CD14-positive monocyte (primary cell): ENCODE results near the gene TERT. TPM values are rescaled to one million over a fixed set of nuclear protein-coding genes. Genes with fewer than 3 reads are reported as not detected.

Experiments
- DNase-seq, 3 donors: peaks; one replicate each; pipeline ENCODE4 v3.0.0-alpha.2; 2011 to 2022
- H2AFZ ChIP-seq: 2 replicates; pipeline ENCODE4 v1.6.0; 2012; ENCODE audit warnings: mild to moderate bottlenecking, low read depth, low read length, inconsistent platforms; ENCODE audit not compliant: insufficient read depth, poor library complexity, severe bottlenecking
- H3K27ac ChIP-seq, 2 donors: 1 replicate in 1 of 2; 2 replicates in 1 of 2; pipeline ENCODE4 v1.5.1; 2012 to 2013; ENCODE audit warnings: low read length in 2 of 2, control low read depth in 1 of 2, inconsistent platforms in 1 of 2, low read depth in 1 of 2, mild to moderate bottlenecking in 1 of 2
- H3K27me3 ChIP-seq, 2 donors: one replicate each; pipeline versions ENCODE4 v1.6.0 to v1.6.1; 2011 to 2013; ENCODE audit warnings: low read length in 2 of 2; ENCODE audit not compliant: control insufficient read depth in 2 of 2, insufficient read depth in 2 of 2
- H3K36me3 ChIP-seq, 2 donors: replicated peaks in 1 of 2; 1 replicate in 1 of 2; 2 replicates in 1 of 2; pipeline versions ENCODE4 v1.5.1 to v1.6.1; 2012 to 2013; ENCODE audit warnings: low read length in 2 of 2, control low read depth in 1 of 2, inconsistent platforms in 1 of 2, mild to moderate bottlenecking in 1 of 2; ENCODE audit not compliant: insufficient read depth in 2 of 2, control insufficient read depth in 1 of 2
- H3K4me1 ChIP-seq, 2 donors: 1 replicate in 1 of 2; 2 replicates in 1 of 2; pipeline versions ENCODE4 v1.5.1 to v1.6.1; 2012 to 2013; ENCODE audit warnings: low read length in 2 of 2, control low read depth in 1 of 2, inconsistent platforms in 1 of 2, mild to moderate bottlenecking in 1 of 2, moderate library complexity in 1 of 2; ENCODE audit not compliant: insufficient read depth in 2 of 2, control insufficient read depth in 1 of 2
- H3K4me2 ChIP-seq: replicated peaks from 2 replicates; pipeline ENCODE3; 2012; ENCODE audit warnings: low read length, moderate library complexity, mild to moderate bottlenecking; ENCODE audit not compliant: poor library complexity, severe bottlenecking; ENCODE audit errors: extremely low read depth
- H3K4me3 ChIP-seq, 3 experiments: fragments of 200-600 bp in 1 of 3; sonication (generic) in 1 of 3; replicated peaks in 1 of 3; 1 replicate in 2 of 3; 2 replicates in 1 of 3; pipeline ENCODE4 v1.5.1; 2011 to 2013; ENCODE audit warnings: low read length in 3 of 3, mild to moderate bottlenecking in 3 of 3, control low read depth in 2 of 3, low read depth in 2 of 3, inconsistent platforms in 1 of 3, moderate library complexity in 1 of 3
- H3K79me2 ChIP-seq: 2 replicates; pipeline ENCODE4 v1.6.0; 2012; ENCODE audit warnings: mild to moderate bottlenecking, control low read depth, inconsistent platforms, low read length, moderate library complexity; ENCODE audit not compliant: insufficient read depth
- H3K9ac ChIP-seq: 2 replicates; pipeline ENCODE4 v1.6.0; 2017; ENCODE audit warnings: low read length, mild to moderate bottlenecking; ENCODE audit not compliant: insufficient read depth, poor library complexity, severe bottlenecking
- H3K9me3 ChIP-seq, 2 donors: replicated peaks in 1 of 2; 1 replicate in 1 of 2; 2 replicates in 1 of 2; pipeline versions ENCODE4 v1.5.1 to v1.6.1; 2012 to 2013; ENCODE audit warnings: low read length in 2 of 2, control low read depth in 1 of 2; ENCODE audit not compliant: control insufficient read depth in 1 of 2, insufficient read depth in 1 of 2
- H4K20me1 ChIP-seq: 2 replicates; pipeline ENCODE4 v1.6.0; 2012; ENCODE audit warnings: mild to moderate bottlenecking, low read length, control low read depth, moderate library complexity; ENCODE audit not compliant: insufficient read depth
- H3K27ac Mint-ChIP-seq, 7 donors: one replicate each; pipeline ENCODE4 v1.8.0; 2020; ENCODE audit warnings: mild to moderate bottlenecking in 7 of 7, mixed read lengths in 7 of 7, moderate library complexity in 6 of 7, inconsistent platforms in 2 of 7
- H3K27me3 Mint-ChIP-seq, 3 donors: one replicate each; pipeline ENCODE4 v1.8.0; 2021 to 2022; ENCODE audit warnings: low read depth in 3 of 3, mild to moderate bottlenecking in 3 of 3, mixed read lengths in 3 of 3, moderate library complexity in 3 of 3, inconsistent platforms in 1 of 3
- H3K36me3 Mint-ChIP-seq, 2 donors: one replicate each; pipeline ENCODE4 v1.8.0; 2020; ENCODE audit warnings: mixed read lengths in 2 of 2, inconsistent platforms in 1 of 2, mild to moderate bottlenecking in 1 of 2
- H3K4me1 Mint-ChIP-seq: one replicate; pipeline ENCODE4 v1.8.0; 2020; ENCODE audit warnings: mild to moderate bottlenecking, mixed read lengths
- H3K4me3 Mint-ChIP-seq, 2 donors: one replicate each; pipeline ENCODE4 v1.8.0; 2020; ENCODE audit warnings: mild to moderate bottlenecking in 2 of 2, mixed read lengths in 2 of 2, moderate library complexity in 1 of 2
- H3K9me3 Mint-ChIP-seq, 7 donors: one replicate each; pipeline ENCODE4 v1.8.0; 2020 to 2022; ENCODE audit warnings: mixed read lengths in 7 of 7, mild to moderate bottlenecking in 6 of 7, moderate library complexity in 6 of 7, inconsistent platforms in 2 of 7
- CTCF ChIP-seq: fragments of 200-600 bp; IDR thresholded peaks from one replicate; pipeline ENCODE4 v1.8.0; 2022; ENCODE audit warnings: antibody characterized with exemption, mild to moderate bottlenecking
- WGBS: methylation state at CpG from one replicate; pipeline ENCODE4 v1.1.5; 2013; ENCODE audit warnings: missing lambda C conversion rate; ENCODE audit not compliant: insufficient coverage; 5-methylcytosine and 5-hydroxymethylcytosine counted together
- intact Hi-C, 2 donors: fragments of 100-400 bp; cut with micrococcal nuclease; formaldehyde crosslinking; loops; one replicate each; pipeline versions ENCODE4 v1.15.0 to v1.15.1; 2023
- polyA plus RNA-seq, 3 donors: library from polyadenylated mRNA; depleted of rRNA in 1 of 3; unstranded in 2 of 3; stranded (reverse) in 1 of 3; fragments of 300-500 nt in 2 of 3; fragments of >200 nt in 1 of 3; fragmentation: Illumina TruSeq in 2 of 3; gene quantifications; 1 replicate in 2 of 3; 2 replicates in 1 of 3; pipeline ENCODE4 v1.2.3, GENCODE V29; 2012 to 2021

The TERT gene
- polyA plus RNA-seq, 3 donors: not detected

- no peaks in the 10 kb centered on the region for H3K4me1 ChIP-seq
- no peak overlapping the region for H3K4me2 ChIP-seq
- H3K36me3 ChIP-seq: no peaks in the 10 kb centered on the region
- no peak overlapping the region for H3K27ac ChIP-seq
- no peak overlapping the region for H3K27ac Mint-ChIP-seq
- no peak for TF ChIP-seq CTCF
- H3K27me3 ChIP-seq: peaks cover 0 to 14% of the 10 kb centered on the region in 2 donors
- no peaks in the 10 kb centered on the region for H3K4me1 Mint-ChIP-seq
- no peak for DNase-seq
- H2AFZ ChIP-seq: no peak overlapping the region
- H3K9me3 Mint-ChIP-seq: peaks cover 0 to 2% (median 0%) of the 10 kb centered on the region in 7 donors
- peaks cover 0 to 26% (median 2%) of the 10 kb centered on the region in 3 donors for H3K27me3 Mint-ChIP-seq
- H4K20me1 ChIP-seq: no peaks in the 10 kb centered on the region
- H3K9me3 ChIP-seq: no peaks in the 10 kb centered on the region
- H3K79me2 ChIP-seq: no peaks in the 10 kb centered on the region
- H3K4me3 Mint-ChIP-seq: no peak overlapping the region
- no peak overlapping the region for H3K9ac ChIP-seq
- WGBS: 55% methylated on average over 9 of the region's 10 CpGs
- no peak overlapping the region for H3K4me3 ChIP-seq
- intact Hi-C loops: no loop called here
- no peaks in the 10 kb centered on the region for H3K36me3 Mint-ChIP-seq
Observed at GRCh38 chr5:1244976-1245375, 49.9 kb downstream of the TERT start.

- no peak for TF ChIP-seq CTCF
- no peaks in the 10 kb centered on the region for H3K36me3 Mint-ChIP-seq
- H3K9me3 ChIP-seq: no peaks in the 10 kb centered on the region
Observed at GRCh38 chr5:1244255-1244654, 50.6 kb downstream of the TERT start.

More at GRCh38 chr5:1244255-1244654, 50.6 kb downstream of the TERT start:
- 74% methylated on average over 21 of the region's 21 CpGs for whole genome bisulfite sequencing
- Histone ChIP-seq H4K20me1 (no peaks in the 10 kb centered on the region), H3K79me2 (no peaks in the 10 kb centered on the region), H2AFZ (no peak overlapping the region), H3K27ac (no peak overlapping the region), H3K9ac (no peak overlapping the region), H3K36me3 (no peaks in the 10 kb centered on the region), H3K27me3 (peaks cover 0 to 14% of the 10 kb centered on the region in 2 donors), H3K4me1 (no peaks in the 10 kb centered on the region), H3K4me3 (no peak overlapping the region), H3K4me2 (no peak overlapping the region)
- H3K9me3 Mint-ChIP-seq: peaks cover 0 to 2% (median 0%) of the 10 kb centered on the region in 7 donors
- H3K4me1 Mint-ChIP-seq: no peaks in the 10 kb centered on the region
- H3K27me3 Mint-ChIP-seq: peaks cover 0 to 26% (median 2%) of the 10 kb centered on the region in 3 donors
- no peak for DNase-seq
- intact Hi-C loops: no loop called here
- no peak overlapping the region for H3K27ac Mint-ChIP-seq
- peak overlapping the region in 1 of 2 donors; percentile 19 for H3K4me3 Mint-ChIP-seq
